Osteocyte (in vitro differentiated cells): ENCODE results near the gene SMIM22. TPM values are rescaled to one million over a fixed set of nuclear protein-coding genes. Genes with fewer than 3 reads are reported as not detected.
"Not testable (repeated sequence)": the region's sequence is repeated elsewhere in the genome, so short reads cannot be mapped to it uniquely, and the experiment has no call there.

Source experiments
- DNase-seq: peaks from one replicate; pipeline ENCODE4 v3.0.0; 2021; ENCODE audit warnings: mixed read lengths; ENCODE audit not compliant: unreplicated experiment; ENCODE audit errors: extremely low spot score
- H3K27ac Mint-ChIP-seq: one replicate; pipeline ENCODE4 v1.8.0; 2021; ENCODE audit warnings: mild to moderate bottlenecking, mixed read lengths; ENCODE audit not compliant: unreplicated experiment
- H3K27me3 Mint-ChIP-seq: one replicate; pipeline ENCODE4 v1.8.0; 2021; ENCODE audit warnings: mixed read lengths; ENCODE audit not compliant: unreplicated experiment
- H3K36me3 Mint-ChIP-seq: one replicate; pipeline ENCODE4 v1.8.0; 2021; ENCODE audit warnings: mixed read lengths; ENCODE audit not compliant: unreplicated experiment
- H3K4me1 Mint-ChIP-seq: one replicate; pipeline ENCODE4 v1.8.0; 2021; ENCODE audit warnings: mixed read lengths; ENCODE audit not compliant: unreplicated experiment
- H3K4me3 Mint-ChIP-seq: one replicate; pipeline ENCODE4 v1.8.0; 2021; ENCODE audit warnings: mild to moderate bottlenecking, moderate library complexity, mixed read lengths; ENCODE audit not compliant: unreplicated experiment
- H3K9me3 Mint-ChIP-seq: one replicate; pipeline ENCODE4 v1.8.0; 2021; ENCODE audit warnings: mixed read lengths; ENCODE audit not compliant: unreplicated experiment
- total RNA-seq: library from RNA; stranded (reverse); gene quantifications from 2 replicates; pipeline ENCODE4 v1.2.1, GENCODE V29; 2021
- TF ChIP-seq, protein P1 (sequence below): fragments of 200-600 bp; sonication (generic); IDR thresholded peaks from 2 replicates; pipeline ENCODE4 v1.5.0; 2021; ENCODE audit warnings: antibody characterized with exemption, mild to moderate bottlenecking, moderate library complexity

SMIM22 gene
- total RNA-seq, 1 donor from 2014 or later, result not detected

DNA sequence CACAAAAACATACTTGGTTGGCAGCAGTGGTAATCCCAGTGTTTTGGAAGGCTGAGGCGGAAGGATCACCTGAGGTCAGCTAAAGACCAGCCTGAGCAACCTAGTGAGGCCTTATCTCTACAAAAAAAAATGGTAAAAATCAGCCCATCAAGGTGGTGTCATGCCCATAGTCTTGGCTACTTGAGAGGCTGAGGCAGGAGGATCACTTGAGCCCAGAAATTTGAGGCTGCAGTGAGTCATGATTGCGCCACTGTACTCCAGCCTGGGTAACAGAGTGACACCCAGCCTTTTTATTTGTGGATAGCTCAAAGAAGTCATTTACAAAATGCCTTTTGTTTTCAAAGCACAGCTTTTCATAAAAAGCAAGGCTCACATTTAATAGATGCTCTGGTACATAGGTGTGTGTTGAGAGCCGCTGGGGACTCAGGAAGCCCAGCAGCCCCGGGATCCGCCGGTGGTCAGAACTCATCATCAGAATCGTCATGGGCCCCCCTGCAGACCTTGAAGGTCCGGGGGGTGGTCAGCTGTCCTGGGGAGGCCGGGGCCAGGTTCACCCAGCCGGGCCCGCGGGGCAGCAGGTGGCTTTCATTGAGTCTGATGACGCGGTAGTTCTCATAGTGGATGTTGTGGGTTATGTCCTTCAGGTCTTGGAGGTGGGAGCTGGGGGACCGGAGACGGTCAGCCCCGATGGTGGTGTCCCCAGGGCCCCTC is 17.7 kb upstream of the SMIM22 start:
- no peak overlapping the region for H3K27ac Mint-ChIP-seq
- H3K4me3 Mint-ChIP-seq, result no peak overlapping the region
- H3K27me3 Mint-ChIP-seq, result no peaks in the 10 kb centered on the region
- H3K4me1 Mint-ChIP-seq, result no peaks in the 10 kb centered on the region
- TF ChIP-seq, protein P1, sequence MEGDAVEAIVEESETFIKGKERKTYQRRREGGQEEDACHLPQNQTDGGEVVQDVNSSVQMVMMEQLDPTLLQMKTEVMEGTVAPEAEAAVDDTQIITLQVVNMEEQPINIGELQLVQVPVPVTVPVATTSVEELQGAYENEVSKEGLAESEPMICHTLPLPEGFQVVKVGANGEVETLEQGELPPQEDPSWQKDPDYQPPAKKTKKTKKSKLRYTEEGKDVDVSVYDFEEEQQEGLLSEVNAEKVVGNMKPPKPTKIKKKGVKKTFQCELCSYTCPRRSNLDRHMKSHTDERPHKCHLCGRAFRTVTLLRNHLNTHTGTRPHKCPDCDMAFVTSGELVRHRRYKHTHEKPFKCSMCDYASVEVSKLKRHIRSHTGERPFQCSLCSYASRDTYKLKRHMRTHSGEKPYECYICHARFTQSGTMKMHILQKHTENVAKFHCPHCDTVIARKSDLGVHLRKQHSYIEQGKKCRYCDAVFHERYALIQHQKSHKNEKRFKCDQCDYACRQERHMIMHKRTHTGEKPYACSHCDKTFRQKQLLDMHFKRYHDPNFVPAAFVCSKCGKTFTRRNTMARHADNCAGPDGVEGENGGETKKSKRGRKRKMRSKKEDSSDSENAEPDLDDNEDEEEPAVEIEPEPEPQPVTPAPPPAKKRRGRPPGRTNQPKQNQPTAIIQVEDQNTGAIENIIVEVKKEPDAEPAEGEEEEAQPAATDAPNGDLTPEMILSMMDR, result no peak
- no peaks in the 10 kb centered on the region for H3K9me3 Mint-ChIP-seq
- no peaks in the 10 kb centered on the region for H3K36me3 Mint-ChIP-seq
- no peak for DNase-seq

DNA sequence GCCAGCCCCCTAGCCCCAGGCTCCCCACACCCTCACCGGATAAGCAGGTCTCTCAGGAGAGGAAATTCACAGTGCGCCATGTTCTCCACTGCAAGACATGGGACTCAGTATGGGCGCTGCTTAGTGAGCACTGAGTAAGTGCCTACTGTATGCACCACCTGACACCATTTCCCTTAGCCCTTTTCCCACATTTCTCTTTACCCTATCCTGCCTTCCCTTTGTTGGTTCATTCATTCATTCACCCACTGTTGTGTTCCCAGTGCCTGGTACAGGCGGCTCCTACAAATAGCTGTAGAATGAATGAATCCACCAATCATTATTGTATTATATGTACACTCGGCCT is 17.1 kb upstream of the SMIM22 start:
- H3K9me3 Mint-ChIP-seq, result no peaks in the 10 kb centered on the region
- H3K36me3 Mint-ChIP-seq, result no peaks in the 10 kb centered on the region
- no peaks in the 10 kb centered on the region for H3K27me3 Mint-ChIP-seq
- H3K4me3 Mint-ChIP-seq, result no peak overlapping the region
- no peaks in the 10 kb centered on the region for H3K4me1 Mint-ChIP-seq
- TF ChIP-seq, protein P1, result no peak
- no peak overlapping the region for H3K27ac Mint-ChIP-seq
- no peak for DNase-seq

DNA sequence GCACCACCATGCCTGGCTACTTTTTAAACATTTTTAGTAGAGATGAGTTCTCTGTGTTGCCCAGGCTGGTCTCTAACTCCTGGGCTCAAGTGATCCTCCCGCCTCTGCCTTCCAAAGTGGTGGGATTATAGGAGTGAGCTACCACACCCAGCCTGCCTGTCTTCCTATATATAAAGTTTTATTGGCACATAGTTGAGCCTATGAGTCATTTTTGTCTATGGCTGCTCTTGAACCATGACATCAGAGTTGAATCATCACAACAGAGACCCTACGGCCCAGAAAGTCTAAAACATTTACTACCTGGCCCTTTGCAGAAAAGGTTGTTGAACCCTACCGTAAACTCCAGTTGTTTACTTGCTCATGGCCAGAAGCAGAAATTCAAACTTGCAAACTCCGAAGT is 14.9 kb upstream of the SMIM22 start:
- no peak for DNase-seq
- H3K9me3 Mint-ChIP-seq, result no peaks in the 10 kb centered on the region
- no peaks in the 10 kb centered on the region for H3K4me1 Mint-ChIP-seq
- no peaks in the 10 kb centered on the region for H3K36me3 Mint-ChIP-seq
- TF ChIP-seq, protein P1, result no peak
- H3K4me3 Mint-ChIP-seq, result no peak overlapping the region
- H3K27ac Mint-ChIP-seq, result no peak overlapping the region
- H3K27me3 Mint-ChIP-seq, result no peaks in the 10 kb centered on the region

DNA sequence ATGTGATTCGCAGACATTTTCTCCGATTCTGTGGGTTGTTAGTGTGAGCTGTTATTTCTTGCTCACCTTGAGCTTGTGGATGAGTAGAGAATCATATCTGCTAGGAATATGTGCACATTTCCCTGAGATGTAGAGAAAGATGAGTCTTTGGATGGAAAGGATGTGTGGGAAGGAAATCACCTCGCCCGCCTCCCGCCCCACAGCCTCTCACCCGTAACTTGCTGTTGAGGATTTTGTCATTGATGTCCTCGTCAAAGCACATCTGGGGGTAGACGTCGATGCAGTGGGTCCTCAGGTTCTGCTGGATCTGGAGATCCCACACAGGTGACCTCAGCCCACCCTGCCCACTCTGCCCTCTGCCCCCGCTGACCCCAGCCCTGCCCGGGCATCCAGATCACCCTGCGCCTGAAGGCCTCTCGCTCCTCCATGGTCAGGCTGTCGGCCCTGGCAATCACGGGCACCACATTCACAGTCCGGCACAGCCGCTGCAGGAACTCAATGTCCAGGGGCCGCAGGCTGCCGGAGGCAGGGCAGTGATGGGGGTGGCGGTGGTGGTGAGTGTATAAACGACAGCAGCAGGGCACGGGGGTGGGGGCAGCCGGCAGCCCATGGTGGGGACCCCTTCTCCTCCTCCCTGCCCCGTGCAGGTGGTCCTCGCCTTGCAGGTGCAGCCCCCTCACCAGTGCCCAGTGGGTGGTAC is 11.8 kb upstream of the SMIM22 start:
- Mint-ChIP-seq H3K4me1 (no peaks in the 10 kb centered on the region), H3K4me3 (no peak overlapping the region), H3K27me3 (no peaks in the 10 kb centered on the region), H3K27ac (no peak overlapping the region), H3K9me3 (no peaks in the 10 kb centered on the region), H3K36me3 (no peaks in the 10 kb centered on the region)
- no peak for DNase-seq
- TF ChIP-seq, protein P1, result no peak

DNA sequence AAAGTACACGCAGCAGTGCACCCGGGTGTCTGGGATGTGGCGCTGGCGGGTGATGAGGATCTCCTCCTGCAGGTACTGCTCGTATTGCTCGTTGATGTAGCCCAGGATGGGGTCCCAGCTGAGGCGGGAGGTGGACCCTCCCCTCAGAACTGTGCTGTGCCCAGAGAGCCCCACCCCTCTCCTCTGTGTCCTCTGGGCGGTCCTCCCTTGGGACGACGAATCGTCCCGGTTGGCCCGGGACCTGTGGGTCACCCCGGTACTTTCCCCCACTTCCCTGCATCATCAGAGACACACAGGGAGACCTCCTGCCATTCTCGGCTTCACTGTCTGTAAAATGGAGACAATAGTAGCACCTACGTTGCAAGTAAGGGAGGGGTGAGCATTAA is 11.2 kb upstream of the SMIM22 start:
- H3K9me3 Mint-ChIP-seq, result no peaks in the 10 kb centered on the region
- TF ChIP-seq, protein P1, result no peak
- H3K27me3 Mint-ChIP-seq, result no peaks in the 10 kb centered on the region
- DNase-seq, result no peak
- no peaks in the 10 kb centered on the region for H3K36me3 Mint-ChIP-seq
- no peaks in the 10 kb centered on the region for H3K4me1 Mint-ChIP-seq
- H3K27ac Mint-ChIP-seq, result no peak overlapping the region
- no peak overlapping the region for H3K4me3 Mint-ChIP-seq

DNA sequence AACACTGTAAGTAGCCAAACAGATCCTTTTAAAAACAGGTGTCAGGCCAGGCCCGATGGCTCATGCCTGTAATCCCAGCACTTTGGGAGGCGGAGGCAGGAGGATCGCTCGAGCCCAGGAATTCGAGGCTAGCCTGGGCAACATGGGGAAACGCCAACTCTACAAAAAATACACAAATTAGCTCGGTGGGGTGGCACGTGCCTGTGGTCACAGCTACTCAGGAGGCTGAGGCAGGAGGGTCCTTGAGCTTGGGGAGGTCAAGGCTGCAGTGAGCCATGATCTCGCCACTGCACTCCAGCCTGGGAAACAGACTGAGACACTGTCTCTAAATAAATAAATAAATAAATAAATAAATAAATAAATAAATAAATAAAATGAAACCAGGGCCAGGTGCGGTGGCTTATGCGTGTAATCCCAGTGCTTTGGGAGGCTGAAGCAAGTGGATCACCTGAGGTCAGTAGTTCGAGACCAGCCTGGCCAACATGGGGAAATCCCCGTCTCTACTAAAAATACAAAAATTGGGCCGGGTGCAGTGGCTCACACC is 10.7 kb upstream of the SMIM22 start:
- DNase-seq, H3K27me3 Mint-ChIP-seq, H3K27ac Mint-ChIP-seq, H3K4me1 Mint-ChIP-seq, H3K9me3 Mint-ChIP-seq, H3K36me3 Mint-ChIP-seq, H3K4me3 Mint-ChIP-seq: not testable (repeated sequence)
